GM06990 (cell line): Measurements from ENCODE around the gene CBX3.
"Not testable (repeated sequence)": the region's sequence is repeated elsewhere in the genome, so short reads cannot be mapped to it uniquely, and the experiment has no call there.

Experiments used
- DNase-seq: peaks from one replicate; pipeline ENCODE4 v3.0.0-alpha.2; 2011; ENCODE audit not compliant: insufficient read length; ENCODE audit errors: extremely low read depth
- H3K27me3 ChIP-seq: replicated peaks from 2 replicates; pipeline ENCODE4 v1.6.0; 2011; ENCODE audit warnings: low read length; ENCODE audit not compliant: control insufficient read depth, insufficient read depth
- H3K36me3 ChIP-seq: 2 replicates; pipeline ENCODE4 v1.5.1; 2011; ENCODE audit warnings: low read length; ENCODE audit not compliant: control insufficient read depth, insufficient read depth
- H3K4me3 ChIP-seq: replicated peaks from 2 replicates; pipeline ENCODE4 v1.5.1; 2011; ENCODE audit warnings: low read depth, mild to moderate bottlenecking, control low read depth, low read length
- TF ChIP-seq, protein P1 (sequence below): IDR thresholded peaks from 2 replicates; pipeline ENCODE4 v1.5.1; 2011; ENCODE audit warnings: low read length, control low read depth, mild to moderate bottlenecking, inconsistent platforms; ENCODE audit not compliant: insufficient read depth, poor library complexity, severe bottlenecking

Gene CBX3

DNA sequence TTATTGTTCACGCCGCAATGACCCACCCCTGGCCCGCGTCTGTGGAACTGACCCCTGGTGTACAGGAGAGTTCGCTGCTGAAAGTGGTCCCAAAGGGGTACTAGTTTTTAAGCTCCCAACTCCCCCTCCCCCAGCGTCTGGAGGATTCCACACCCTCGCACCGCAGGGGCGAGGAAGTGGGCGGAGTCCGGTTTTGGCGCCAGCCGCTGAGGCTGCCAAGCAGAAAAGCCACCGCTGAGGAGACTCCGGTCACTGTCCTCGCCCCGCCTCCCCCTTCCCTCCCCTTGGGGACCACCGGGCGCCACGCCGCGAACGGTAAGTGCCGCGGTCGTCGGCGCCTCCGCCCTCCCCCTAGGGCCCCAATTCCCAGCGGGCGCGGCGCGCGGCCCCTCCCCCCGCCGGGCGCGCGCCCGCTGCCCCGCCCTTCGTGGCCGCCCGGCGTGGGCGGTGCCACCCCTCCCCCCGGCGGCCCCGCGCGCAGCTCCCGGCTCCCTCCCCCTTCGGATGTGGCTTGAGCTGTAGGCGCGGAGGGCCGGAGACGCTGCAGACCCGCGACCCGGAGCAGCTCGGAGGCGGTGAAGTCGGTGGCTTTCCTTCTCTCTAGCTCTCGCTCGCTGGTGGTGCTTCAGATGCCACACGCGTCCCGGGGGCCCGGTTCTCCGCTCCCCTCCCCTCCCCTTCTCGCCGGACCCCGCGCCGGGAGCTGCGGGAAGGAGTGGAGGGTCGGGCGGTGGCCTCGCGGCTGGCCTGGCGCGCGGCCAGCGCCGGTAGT lies at the start of gene CBX3:
Gene CBX3 (plus strand): TSS at position 499 of the 772 bp plus-strand sequence. CDS start 1,254 bp downstream, outside the sequence.
- peaks cover 2% of the 10 kb centered on the region for H3K36me3 ChIP-seq
- TF ChIP-seq, protein P1, sequence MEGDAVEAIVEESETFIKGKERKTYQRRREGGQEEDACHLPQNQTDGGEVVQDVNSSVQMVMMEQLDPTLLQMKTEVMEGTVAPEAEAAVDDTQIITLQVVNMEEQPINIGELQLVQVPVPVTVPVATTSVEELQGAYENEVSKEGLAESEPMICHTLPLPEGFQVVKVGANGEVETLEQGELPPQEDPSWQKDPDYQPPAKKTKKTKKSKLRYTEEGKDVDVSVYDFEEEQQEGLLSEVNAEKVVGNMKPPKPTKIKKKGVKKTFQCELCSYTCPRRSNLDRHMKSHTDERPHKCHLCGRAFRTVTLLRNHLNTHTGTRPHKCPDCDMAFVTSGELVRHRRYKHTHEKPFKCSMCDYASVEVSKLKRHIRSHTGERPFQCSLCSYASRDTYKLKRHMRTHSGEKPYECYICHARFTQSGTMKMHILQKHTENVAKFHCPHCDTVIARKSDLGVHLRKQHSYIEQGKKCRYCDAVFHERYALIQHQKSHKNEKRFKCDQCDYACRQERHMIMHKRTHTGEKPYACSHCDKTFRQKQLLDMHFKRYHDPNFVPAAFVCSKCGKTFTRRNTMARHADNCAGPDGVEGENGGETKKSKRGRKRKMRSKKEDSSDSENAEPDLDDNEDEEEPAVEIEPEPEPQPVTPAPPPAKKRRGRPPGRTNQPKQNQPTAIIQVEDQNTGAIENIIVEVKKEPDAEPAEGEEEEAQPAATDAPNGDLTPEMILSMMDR: no peak
- peak within 1 kb of the TSS; percentile 95 for H3K4me3 ChIP-seq
- peak; percentile 96 for DNase-seq
- H3K27me3 ChIP-seq: no peaks in the 10 kb centered on the region

DNA sequence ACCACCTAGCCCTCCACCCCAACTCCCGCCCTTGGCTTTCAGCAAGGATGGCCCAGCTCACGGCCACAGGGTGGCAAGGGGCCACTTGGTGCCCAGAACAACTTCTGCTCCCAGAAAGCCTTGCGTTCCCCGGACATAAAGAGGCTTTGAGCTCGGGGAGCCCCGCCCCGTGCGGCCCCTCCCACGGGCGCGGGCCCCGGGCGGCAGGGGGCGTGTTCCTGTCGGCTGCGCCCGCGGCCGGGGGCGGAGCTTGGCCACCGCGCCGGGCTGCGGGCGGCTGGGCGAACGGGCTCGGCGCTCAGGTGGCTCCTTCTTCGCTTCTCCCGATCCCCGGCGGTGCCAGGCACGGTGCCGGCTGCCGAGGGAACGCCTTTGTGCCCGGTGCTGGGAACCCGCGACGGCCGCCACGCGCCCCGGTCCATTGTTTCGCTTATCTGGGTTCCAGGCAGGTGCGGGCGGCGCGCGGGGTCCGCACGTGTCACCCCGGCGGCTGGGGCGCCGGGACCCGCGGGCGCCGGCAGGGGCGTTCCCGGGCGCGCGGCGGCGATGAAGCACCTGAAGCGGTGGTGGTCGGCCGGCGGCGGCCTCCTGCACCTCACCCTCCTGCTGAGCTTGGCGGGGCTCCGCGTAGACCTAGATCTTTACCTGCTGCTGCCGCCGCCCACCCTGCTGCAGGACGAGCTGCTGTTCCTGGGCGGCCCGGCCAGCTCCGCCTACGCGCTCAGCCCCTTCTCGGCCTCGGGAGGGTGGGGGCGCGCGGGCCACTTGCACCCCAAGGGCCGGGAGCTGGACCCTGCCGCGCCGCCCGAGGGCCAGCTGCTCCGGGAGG lies 49.4 kb upstream of the CBX3 start, which contains the start of gene NFE2L3:
Gene NFE2L3 (plus strand): TSS at position 246 of the 829 bp plus-strand sequence. CDS start 301 bp downstream, at position 547.
- peak; percentile 91 for DNase-seq
- Histone ChIP-seq H3K27me3 (no peaks in the 10 kb centered on the region), H3K36me3 (no peaks in the 10 kb centered on the region), H3K4me3 (peak within 1 kb of the TSS; percentile 69)
- TF ChIP-seq, protein P1: no peak

DNA sequence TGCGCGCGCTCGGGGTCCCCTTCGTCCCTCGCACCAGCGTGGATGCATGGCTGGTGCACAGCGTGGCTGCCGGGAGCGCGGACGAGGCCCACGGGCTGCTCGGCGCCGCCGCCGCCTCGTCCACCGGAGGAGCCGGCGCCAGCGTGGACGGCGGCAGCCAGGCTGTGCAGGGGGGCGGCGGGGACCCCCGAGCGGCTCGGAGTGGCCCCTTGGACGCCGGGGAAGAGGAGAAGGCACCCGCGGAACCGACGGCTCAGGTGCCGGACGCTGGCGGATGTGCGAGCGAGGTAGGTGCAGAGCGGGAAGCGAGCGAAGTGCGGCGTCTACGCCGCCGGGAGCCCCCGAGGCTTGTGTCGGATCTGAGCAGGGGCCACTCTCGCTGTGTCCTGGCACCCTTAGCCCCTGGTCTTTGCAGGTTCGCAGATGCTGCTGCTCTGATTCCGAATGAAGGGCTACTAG lies 48.7 kb upstream of the CBX3 start:
- H3K27me3 ChIP-seq, H3K36me3 ChIP-seq: not testable (repeated sequence)
- peak overlapping the region; percentile 69 for H3K4me3 ChIP-seq
- DNase-seq: peak; percentile 62

DNA sequence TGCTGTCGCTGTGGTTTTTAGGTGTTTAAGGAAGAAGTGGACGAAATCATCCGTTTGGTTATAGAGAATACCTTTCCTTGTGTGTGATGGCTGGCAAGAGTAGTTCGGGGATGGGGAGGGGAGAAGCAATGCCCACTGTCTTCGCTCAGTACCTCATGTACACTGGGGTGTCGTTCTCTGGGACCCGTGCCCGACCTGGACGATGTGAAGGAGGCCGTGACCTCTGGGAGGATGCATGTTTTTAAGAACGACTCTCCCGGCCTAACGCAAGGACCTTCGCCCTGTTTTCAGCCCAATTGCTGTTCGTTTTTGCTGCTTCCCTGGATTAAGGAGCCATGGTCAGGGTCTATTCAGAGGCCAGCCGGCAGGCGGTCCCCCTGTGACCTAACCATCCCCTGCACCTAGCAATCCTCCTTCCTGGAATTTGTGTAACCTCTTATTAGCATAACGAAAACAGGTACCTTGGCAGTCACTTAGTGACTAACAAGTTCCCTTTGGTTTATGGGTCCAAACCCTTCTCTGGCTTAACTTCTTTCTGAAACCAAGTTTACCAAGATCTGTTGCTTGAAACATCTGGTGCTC lies 48.2 kb upstream of the CBX3 start:
- Histone ChIP-seq H3K27me3 (no peaks in the 10 kb centered on the region), H3K4me3 (peak overlapping the region; percentile 69), H3K36me3 (no peaks in the 10 kb centered on the region)
- TF ChIP-seq, protein P1: no peak
- peak; percentile 62 for DNase-seq

DNA sequence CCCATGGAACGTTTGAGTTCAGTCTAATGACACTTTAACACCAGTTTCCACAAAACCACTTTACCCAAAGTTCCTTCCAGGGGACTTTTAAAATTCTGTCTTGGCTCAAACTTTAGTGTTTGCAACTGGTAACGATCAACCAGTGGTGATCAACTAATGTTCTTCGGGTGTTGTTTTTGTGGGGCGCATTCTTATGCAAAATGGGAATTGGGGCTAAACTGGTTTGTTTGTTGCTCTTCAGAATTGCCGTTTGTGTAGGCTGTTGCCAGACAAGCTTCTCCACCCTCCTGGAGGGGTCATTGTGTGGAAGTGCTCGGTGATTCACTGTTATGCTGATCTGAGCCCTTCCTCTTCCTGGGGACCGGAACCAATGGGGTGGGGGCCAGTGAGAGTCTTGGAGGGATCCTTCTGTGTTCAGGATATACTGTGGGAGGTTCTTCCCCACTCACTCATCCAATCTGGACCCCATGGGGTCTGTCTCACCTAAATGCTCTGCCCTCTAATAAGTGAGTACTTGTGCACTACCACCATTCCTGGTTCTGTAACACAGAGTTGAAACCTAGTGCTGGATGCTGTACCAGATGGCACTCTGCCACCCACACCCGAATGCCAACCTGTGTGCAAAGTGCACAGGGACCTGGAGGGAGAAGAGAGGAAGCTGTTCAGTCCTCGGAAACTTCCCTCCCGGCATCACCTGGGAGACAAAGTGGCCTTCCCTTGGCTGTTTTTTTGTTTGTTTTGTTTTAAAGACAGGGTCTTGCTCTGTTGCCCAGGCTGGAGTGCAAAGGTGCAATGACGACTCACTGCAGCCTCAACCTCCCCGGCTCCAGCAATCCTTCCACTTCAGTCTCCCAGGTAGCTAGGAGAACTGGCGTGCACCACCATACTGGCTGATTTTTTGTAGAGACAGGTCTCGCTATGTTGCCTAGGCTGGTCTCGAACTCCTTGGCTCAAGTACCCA lies 47.4 kb upstream of the CBX3 start:
- no peak for DNase-seq
- H3K4me3 ChIP-seq: peak overlapping the region; percentile 69
- H3K27me3 ChIP-seq: no peaks in the 10 kb centered on the region
- H3K36me3 ChIP-seq: no peaks in the 10 kb centered on the region
- TF ChIP-seq, protein P1: no peak
